Stimulated activated CD4-positive, alpha-beta T cell treated with anti-CD3 and anti-CD28 coated beads, TNF-alpha, amount 100 ng/mL, for 1 hour (primary cell): ENCODE results near the gene RFC4.

Experiments
- DNase-seq, 3 donors: peaks; one replicate each; pipeline ENCODE4 v3.0.0-alpha.2; 2020; ENCODE audit warnings: low read depth in 3 of 3, low spot score in 1 of 3

Gene RFC4

DNA sequence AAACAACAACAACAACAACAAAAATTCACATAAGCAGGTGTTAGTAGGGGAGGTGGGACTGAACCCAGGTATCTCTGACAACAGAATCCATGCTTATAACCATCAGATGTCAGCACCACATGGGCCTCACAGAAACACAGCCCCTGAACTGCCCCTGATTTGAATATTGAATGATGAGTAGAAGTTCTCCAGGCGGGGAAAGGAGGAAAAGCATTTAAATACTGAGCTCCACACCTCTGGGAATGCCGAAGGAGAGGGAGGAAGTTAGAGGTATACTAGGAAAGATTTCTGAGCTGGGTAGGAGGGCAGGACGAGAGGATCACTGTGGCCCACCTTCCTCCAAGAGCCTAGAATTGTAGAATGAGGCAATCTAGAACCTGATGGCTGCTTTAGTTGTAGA, 54.8 kb downstream of the RFC4 start:
- DNase-seq = no peak

DNA sequence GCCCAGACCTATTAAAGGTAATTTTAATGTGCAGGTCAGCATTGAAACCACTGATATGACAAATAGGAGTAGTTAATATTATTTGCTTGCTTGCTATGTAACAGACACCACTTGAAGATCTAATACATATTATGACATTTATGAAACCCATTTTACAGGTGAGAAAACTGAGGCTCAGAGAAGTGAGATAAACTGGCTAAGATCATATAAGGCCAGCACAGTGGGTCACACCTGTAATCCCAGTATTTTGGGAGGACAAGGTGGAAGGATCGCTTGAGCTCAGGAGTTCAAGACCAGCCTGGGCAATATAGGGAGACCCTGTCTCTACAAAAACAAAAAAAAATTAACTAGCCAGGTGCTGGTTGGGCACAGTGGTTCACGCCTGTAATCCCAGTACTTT, 56.0 kb downstream of the RFC4 start:
- DNase-seq = no peak

DNA sequence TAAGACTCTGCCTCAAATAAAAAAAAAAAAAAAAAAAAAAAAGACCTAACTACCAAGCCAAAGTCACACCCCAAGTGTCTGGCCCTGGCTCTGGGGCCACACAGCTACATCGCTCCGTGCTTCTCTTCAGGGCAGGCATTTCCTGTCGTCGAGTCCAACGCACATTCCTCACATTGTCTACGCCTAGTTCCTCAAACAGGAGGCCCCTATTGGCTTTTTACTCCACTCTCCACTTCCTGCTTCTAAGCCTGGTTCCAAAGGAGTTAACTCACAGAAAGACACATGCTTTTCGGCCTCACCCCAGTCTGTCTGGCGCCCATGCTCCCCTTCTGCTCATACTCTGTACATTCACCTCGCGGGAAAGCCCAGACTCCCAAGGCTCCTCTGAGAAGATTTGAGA, 60.3 kb downstream of the RFC4 start:
- no peak for DNase-seq

DNA sequence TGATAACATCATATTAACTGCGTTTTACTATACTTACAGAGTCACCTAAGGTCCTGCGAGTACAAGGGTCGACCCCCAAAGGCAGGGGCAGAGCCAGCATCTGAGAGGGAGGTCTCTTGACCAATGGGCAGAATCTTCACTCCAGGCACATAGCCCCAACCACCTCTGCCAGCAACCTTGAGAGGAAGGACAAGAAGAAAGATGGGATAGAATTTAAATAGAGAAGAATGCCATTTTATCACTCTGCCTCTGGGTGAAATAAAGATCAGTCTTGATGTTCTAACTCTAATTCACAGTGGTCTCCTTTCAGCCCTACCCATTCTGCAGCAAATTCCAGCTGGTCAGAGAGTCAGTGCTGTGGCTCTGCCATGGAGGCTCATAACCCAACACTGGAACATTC, 62.6 kb downstream of the RFC4 start:
- no peak for DNase-seq

DNA sequence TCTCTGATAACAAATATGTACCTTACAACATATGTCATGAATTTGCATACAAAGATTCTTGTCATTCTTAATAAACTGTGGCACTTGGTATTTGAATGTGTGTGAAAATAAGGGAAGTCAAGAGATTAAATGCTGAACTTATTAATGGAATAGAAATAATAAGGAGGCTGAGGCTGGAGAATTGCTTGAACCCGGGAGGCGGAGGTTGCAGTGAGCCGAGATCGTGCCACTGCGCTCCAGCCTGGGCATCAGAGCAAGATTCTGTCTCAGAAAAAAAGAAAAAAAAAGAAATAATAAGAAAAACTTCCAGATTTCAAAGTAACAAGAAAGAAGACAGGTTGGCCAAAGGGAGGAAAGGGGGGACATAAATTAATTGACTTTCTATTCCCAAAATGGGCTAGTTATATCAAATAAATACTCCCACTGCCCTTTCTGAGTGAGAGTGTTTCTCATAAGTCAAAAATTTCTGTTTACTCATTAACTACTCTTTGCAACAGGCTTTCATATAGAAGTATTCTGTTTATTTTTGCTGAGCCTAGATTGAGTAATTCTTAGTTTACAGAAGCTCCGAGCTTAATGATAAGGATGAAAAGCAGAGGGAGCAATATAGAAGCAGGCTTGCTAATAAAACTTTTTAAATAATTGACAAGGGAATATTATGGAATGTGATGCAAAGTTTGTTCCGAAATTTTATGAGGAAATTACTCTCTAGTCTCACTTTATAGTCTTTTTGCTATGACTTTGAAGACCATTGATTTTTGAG, 63.5 kb downstream of the RFC4 start:
- DNase-seq = no peak
